Activated CD8-positive, alpha-beta memory T cell treated with anti-CD3 and anti-CD28 coated beads, Interleukin-2, amount 50 U/mL, for 24 hours (primary cell): ENCODE data around the gene FRMD7.

Source experiments
- DNase-seq: peaks from one replicate; pipeline ENCODE4 v3.0.0-alpha.2; 2020; ENCODE audit errors: extremely low read depth

The FRMD7 gene

GRCh38 chrX:132033166-132033565 lies 94.7 kb downstream of the FRMD7 start:
- no peak for DNase-seq

- DNase-seq = no peak
Measured at GRCh38 chrX:132031867-132032266, 96.0 kb downstream of the FRMD7 start.

GRCh38 chrX:132030264-132030663 lies 97.6 kb downstream of the FRMD7 start:
- no peak for DNase-seq
